IPS-NIHi11 (cell line): Measurements from ENCODE around the gene UMPS.
"Not testable (repeated sequence)": the region's sequence is repeated elsewhere in the genome, so short reads cannot be mapped to it uniquely, and the experiment has no call there.

ENCODE experiments used
- DNase-seq: peaks from one replicate; pipeline ENCODE4 v3.0.0; 2012; ENCODE audit warnings: mixed read lengths, low spot score

The UMPS gene

GRCh38 chr3:124730129-124730940 is at the start of gene UMPS:
TSS of gene UMPS (plus strand) at chr3:124730452. CDS start at chr3:124730472, 20 bp downstream.
- peak; percentile 93 for DNase-seq

DNA sequence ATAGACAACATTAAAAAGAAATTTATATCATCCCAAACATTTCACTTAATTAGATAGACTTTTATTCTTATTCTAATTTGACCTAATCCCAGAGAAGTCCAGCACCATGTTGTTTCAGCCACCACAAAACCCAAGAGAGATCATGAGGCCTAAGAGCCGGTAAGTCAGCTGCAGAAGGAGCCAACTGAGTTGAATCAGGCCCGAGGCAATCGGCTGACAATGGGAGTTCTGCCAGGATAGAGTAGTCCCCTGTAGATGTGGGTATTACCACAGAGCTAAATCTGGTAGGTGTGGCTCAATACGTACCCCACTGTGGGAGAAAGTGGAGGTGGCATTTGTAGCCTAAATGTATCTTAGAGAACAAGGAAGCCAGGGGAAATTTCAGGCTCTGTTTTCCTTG is 49.7 kb upstream of the UMPS start:
- no peak for DNase-seq

DNA sequence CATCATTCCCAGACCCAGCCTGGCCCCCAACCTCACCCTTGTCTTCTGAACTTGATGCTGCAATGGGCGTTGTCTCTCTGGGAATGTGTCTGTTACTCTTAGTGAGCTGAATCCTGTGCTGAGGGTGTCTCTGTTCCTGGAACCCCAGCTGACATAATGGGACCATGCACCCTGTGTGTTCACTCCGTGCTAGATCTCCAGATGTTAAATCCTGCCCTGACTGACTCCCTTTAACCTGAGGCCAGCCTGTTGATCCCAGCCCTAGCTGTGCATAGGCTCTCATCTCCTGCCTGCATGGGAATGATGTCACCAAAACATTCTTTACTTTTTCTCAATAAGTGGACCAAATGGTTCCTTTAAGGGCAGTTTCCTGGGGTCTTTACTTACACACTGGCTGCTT is 48.0 kb upstream of the UMPS start:
- DNase-seq: no peak

DNA sequence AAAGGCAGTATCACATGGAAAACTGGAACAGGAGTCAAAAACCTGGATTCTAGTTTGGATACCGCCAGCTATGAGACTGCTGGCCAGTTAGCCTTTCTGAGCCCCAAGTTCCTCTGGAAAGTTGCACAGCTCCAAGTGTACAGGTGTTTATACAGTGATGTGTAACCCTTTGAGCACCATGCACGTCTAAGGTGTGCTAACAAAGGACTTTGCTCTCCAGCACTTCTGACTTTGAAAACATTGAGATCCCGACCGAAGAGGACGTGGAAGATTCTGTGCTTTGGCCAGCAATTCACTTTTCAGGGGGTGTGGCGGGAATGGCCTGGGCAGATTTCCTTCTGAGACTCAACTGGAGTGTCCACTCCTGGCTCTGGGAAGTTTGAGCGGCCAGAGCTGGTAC is 45.8 kb upstream of the UMPS start:
- no peak for DNase-seq

DNA sequence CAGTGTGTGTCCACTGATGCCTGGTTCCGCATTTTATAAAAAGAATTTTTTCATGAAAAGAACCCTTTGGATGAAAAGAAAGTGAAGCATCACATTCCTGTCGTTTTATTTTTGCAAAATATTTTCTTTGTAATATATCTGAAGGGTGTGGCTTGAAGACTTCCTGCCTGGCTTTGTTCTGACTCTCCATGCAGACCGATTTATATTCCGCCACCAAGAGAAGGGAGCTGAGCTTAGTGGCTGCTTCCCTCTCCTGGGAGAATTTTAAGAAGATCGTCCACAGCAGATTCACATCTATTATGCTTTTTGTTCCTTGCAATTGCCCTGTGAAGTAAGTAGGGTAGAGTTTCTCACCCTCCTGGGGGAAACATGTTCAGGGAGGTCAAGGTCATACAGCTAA is 45.2 kb upstream of the UMPS start:
- DNase-seq: no peak

DNA sequence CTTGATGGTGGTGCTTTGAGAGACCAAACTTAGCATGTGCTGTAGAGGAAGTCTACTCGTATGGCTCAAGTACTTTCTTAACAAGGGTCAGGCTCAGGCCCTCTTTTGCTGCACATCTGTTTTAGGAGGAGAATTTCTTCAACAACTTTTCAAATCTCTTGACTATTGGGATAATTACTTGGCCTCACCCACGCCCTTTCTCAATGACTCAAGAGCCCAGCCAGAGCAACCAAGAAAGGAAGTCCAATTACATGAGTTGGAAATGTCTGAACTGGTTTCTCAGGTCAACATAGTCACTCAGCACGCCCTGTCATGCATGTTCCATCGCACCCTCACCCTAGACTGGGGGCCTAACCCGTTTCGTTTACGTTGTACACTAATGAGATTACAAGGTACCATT is 44.8 kb upstream of the UMPS start:
- no peak for DNase-seq

DNA sequence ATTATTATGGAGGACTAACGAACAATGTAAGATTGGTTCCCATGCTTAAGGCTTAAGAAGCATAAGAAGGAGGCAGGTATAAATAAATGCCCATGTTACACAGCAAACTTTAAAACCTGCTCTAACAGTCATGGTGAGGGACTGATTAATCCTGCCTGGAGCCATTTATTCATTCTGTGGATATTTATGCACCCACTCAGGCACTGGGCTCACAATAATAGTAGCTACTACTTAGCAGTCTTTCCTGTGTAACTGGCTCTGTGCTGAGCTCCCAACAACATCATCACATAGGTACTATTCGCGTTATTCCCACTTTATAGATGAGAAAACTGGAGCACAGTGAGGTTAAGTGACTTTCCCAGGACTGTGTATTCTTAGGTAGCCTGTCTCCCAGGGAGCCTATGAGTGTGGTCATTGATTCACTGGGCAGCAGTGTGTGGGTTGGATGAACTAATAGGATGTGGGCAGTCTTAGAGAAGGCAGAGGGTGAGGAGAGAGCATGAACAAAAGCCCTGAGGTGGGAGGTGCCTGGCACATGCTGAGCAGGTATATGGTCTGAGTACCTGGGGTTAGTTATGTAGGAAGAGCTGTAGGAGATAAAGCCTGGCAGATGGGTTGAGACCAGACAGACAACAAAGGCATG is 44.1 kb upstream of the UMPS start:
- no peak for DNase-seq

GRCh38 chr3:124688581-124689454 is 41.4 kb upstream of the UMPS start:
- peak; percentile 92 for DNase-seq

- no peak for DNase-seq
These were observed 38.7 kb upstream of the UMPS start for GRCh38 chr3:124691599-124691998.

GRCh38 chr3:124694486-124694885 is 35.8 kb upstream of the UMPS start:
- no peak for DNase-seq

- no peak for DNase-seq
These were observed 34.9 kb upstream of the UMPS start for GRCh38 chr3:124695369-124695768.

DNA sequence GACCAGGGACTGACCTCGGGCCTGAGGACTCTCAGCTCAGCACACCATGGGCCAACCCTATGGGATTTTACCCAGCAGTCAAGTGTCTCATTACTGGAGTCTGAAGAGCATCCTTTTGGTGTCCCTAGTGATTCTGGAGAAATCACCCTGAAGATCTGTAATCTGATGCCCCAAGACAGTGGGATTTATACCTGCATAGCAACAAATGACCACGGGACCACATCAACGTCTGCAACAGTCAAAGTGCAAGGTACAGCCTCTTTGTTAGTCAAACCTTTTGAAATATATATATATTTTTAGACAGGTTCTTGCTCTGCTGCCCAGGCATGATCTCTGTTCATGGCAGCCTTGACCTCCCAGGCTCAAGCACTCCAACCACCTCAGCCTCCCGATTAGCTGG is 34.2 kb upstream of the UMPS start:
- no peak for DNase-seq

DNA sequence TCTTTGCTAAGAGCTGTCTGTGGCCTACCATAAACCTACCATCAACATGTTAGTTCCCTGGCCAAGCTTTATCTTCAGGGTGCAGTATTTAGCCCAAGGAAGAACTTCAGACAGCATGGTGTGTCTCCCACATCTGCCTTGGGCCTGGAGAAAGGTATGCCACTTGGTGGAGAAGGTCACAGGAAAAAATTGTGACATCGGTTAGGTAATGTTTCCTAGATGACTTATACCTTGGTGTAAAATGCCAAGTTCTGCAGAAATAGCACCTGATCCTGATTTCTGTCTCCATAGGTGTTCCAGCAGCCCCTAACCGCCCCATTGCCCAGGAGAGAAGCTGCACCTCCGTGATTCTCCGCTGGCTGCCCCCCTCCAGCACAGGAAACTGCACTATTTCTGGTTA is 33.0 kb upstream of the UMPS start:
- no peak for DNase-seq

GRCh38 chr3:124698030-124698770 is 32.1 kb upstream of the UMPS start:
- DNase-seq: no peak

DNA sequence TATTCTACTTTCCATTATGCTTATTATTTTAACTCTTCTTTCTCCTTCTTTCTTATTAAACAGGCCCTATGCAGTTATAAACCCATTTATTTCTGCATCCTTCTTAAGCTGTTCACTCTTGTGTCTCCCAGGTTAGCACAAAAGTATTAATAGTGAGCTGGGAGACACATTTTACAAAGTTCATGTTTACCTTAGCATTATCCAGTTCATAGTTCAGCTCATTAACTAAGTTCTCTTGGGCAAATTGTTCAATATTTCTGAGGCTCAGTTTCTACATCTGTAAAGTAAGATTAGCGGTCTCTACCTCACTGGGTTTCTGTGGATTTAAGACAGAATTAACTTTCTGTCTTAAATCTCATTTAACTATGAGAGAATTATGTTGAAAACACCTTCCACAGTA is 31.2 kb upstream of the UMPS start:
- DNase-seq: no peak

GRCh38 chr3:124699686-124700396 is 30.4 kb upstream of the UMPS start:
- DNase-seq: no peak

DNA sequence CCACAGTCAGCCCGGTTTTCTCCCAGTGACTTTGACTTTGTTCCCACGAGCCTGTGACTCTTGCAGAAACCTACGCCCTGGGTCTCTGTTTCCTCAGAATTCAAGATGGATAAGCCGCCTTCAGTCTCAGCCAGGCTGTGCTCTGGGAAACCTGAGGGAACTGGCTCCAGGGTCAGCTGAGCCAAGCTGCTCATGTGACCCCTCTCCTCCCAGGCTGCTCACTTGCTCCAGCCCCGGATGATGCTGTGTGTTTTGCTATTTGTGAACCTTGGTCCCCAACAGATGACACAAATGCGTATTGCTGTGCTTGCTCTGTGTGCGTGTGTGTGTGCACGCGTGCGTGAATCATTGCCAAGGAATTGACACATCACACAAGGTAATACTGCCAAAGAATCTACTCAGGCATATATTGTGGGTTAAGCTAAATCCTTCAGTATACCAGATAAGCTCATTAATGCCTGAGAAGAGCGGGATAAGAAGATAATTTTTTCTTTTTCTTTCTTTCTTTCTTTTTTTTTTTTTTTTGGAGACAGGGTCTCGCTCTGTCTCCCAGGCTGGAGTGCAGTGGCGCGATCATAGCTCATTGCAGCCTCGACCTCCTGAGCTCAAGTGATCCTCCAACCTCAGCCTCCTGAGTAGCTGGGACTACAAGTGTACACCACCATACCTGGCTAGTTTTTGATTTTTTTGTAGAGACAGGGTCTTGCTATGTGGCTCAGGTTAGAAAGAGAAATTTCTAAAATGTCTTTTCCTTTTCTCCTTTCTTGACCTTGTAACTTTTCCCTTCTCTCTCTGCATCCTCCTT is 29.2 kb upstream of the UMPS start:
- peak; percentile 39 for DNase-seq

DNA sequence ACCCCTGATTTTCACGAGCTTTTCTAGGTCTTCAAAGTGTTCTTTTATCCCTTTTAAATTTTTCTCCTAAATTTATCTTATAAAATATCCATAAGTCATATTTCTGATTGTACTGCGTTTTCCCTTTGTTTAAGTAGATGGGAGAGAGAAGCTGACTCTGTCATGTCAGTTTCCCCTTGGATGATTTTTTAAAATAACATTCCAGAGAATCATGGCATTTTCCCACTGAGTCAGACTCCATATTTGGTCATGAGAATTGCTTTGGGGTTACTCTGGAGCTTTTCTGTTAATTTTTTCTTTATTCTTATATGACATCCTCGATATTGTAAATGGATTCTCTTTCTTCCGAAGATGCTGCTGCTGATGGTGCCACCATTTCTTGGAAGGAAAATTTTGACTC is 28.6 kb upstream of the UMPS start:
- DNase-seq: no peak

DNA sequence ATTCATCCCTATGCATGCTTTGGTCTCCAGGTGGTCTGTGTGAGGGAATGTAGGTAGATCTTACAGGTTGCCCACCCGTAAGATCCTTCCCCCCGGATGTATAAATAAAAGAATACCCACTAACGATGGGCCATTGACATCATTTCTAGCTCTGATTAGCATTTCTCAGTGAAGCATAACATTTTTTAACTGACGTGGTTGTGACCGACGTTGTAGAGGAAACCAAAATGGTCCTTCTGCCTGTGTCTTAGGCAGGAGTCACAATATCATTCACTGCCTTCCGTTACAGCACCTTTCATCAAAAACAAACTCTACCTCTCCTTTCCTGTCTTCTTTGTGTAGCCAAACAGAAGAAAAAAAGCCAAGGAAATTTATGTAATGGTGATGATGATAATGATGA is 27.3 kb upstream of the UMPS start:
- DNase-seq: no peak

DNA sequence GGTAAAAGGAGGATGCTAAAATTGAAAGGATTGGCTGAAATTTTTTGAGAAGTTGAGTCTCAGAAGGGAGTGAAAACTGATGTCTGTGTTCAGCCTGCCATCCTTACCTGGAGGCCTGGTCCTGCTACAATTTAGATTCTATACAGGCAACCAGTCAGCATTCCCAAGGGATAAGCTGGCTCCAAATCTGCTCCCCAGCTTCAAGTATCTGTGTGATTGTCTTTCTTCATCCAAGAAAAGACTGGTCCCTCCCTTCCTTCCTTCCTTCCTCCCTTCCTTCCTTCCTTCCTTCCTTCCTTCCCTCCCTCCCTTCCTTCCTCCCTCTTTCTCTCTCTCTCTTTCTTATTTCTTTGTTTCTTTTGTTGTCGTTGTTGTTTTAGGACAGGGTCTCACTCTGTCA is 24.7 kb upstream of the UMPS start:
- DNase-seq: no peak

DNA sequence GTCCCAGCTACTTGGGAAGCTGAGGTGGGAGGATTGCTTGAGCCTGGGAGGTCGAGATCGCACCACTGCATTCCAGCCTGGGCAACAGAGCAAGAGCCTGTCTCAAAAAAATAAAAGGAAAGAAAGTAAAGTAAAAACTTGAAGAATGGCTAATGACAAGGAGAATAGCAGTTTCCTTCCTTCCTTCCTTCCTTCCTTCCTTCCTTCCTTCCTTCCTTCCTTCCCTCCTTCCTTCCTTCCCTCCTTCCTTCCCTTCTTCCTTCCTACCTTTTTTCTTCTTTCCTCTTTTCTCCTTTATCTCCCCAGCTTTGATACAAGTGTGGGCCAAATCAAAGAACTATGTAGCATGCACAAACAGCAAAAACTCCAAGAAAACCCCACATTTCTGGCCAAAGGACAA is 23.0 kb upstream of the UMPS start:
- not testable (repeated sequence) for DNase-seq
